ENCODE measurements around the gene IQCE.

The IQCE gene

DNA sequence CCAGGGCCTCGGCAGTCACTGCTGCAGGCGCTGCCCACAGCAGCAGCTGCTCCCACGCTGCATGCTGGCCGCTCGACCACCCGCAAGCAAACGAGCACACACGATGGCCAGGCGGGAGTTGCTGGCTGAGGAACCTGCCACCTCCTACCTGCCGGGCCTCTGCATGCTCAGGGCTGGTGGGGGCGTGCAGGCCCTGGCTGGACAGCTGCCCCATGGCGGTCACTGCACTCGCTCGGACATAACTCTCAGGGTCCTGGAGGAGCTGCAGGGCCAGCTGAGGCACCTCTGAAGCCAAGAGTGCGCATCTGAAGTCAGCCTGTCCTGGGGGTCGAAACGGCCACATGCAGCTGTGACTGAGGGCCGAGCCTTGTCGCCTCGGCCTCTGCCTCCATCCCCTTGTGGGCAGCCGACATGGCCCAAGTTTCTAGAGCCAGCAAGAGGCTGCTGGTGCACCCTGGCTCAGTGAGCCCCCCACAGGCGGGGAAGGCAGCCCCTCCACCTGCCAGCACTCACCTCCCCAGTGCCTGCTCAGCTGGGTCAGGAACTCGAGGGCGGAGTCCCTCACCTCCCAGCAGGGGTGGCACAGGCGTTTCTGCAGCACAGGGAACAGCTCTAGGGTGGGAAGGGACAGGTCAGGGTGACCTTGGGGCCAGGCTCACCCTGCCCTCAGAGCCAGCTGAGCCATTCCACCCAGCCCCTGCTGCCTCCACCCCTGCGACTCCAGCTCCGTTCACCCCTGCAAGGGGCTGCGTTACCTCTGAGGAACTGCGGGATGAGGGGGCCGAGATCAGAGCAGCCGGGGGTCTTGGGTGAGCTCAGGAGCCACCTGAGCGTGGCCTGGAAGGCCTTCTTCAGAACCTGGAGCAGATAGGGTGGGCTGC, 19.5 kb upstream of the IQCE start:
- no peak overlapping the region for H2BK120ac ChIP-seq (ENCODE audit: low read depth, low read length)
- no peaks in the 10 kb centered on the region for H3K9me3 ChIP-seq (ENCODE audit: control insufficient read depth, low read length)
- no peak overlapping the region for H4K8ac ChIP-seq (ENCODE audit: low read length)
- no peak overlapping the region for H2AK5ac ChIP-seq (ENCODE audit: low read length, severe bottlenecking)
- H3K23ac ChIP-seq (ENCODE audit: low read length in 2 of 2), result no peak overlapping the region
- H3K14ac ChIP-seq (ENCODE audit: low read length in 2 of 2), result no peak overlapping the region
- no peak overlapping the region for H3K9ac ChIP-seq (ENCODE audit: low read length)
- H3K27me3 ChIP-seq (ENCODE audit: control insufficient read depth in 1 of 2, insufficient read depth in 1 of 2, low read length in 2 of 2), result no peaks in the 10 kb centered on the region
- peaks cover 42 to 64% of the 10 kb centered on the region in 2 experiments for H3K36me3 ChIP-seq (ENCODE audit: control insufficient read depth in 1 of 2, insufficient read depth in 2 of 2, low read depth in 1 of 2, low read length in 2 of 2)
- H3K4me1 ChIP-seq (ENCODE audit: control insufficient read depth, insufficient read depth, low read depth, low read length), result peaks cover 7% of the 10 kb centered on the region
- H3K4ac ChIP-seq (ENCODE audit: low read depth in 1 of 2, low read length in 2 of 2), result no peak overlapping the region
- no peak for DNase-seq
- no peak overlapping the region for H2BK12ac ChIP-seq (ENCODE audit: low read length in 2 of 2)
- H4K91ac ChIP-seq (ENCODE audit: low read length), result no peak overlapping the region
- WGBS, result 94% methylated on average over 30 of the region's 32 CpGs
- H3K4me3 ChIP-seq (ENCODE audit: insufficient read depth in 1 of 2, low read depth in 1 of 2, low read length in 2 of 2), result no peak overlapping the region
- no peak overlapping the region for H2AFZ ChIP-seq (ENCODE audit: low read depth, low read length)
- no peak overlapping the region for H2BK15ac ChIP-seq (ENCODE audit: low read depth, poor library complexity, severe bottlenecking)
- no peak overlapping the region for H3K27ac ChIP-seq (ENCODE audit: low read length, poor library complexity, severe bottlenecking)
- H2BK5ac ChIP-seq (ENCODE audit: low read depth, low read length, poor library complexity, severe bottlenecking), result no peak overlapping the region
- H3K18ac ChIP-seq (ENCODE audit: low read depth in 1 of 2, low read length in 2 of 2), result no peak overlapping the region
- H3K79me1 ChIP-seq (replicated peaks; ENCODE audit: low read length, poor library complexity, severe bottlenecking), result peaks cover 1% of the 10 kb centered on the region
- H3K4me2 ChIP-seq (ENCODE audit: low read length, poor library complexity, severe bottlenecking), result no peak overlapping the region

- WGBS, result 96% methylated on average over 6 of the region's 7 CpGs
- no peak overlapping the region for H2BK120ac ChIP-seq (ENCODE audit: low read depth, low read length)
- H4K91ac ChIP-seq (ENCODE audit: low read length), result no peak overlapping the region
- no peak overlapping the region for H2AK5ac ChIP-seq (ENCODE audit: low read length, severe bottlenecking)
- H3K9ac ChIP-seq (ENCODE audit: low read length), result no peak overlapping the region
- H3K36me3 ChIP-seq (ENCODE audit: control insufficient read depth in 1 of 2, insufficient read depth in 2 of 2, low read depth in 1 of 2, low read length in 2 of 2), result peaks cover 49 to 71% of the 10 kb centered on the region in 2 experiments
- no peak overlapping the region for H2AFZ ChIP-seq (ENCODE audit: low read depth, low read length)
- no peaks in the 10 kb centered on the region for H3K9me3 ChIP-seq (ENCODE audit: control insufficient read depth, low read length)
- peaks cover 1% of the 10 kb centered on the region for H3K79me1 ChIP-seq (replicated peaks; ENCODE audit: low read length, poor library complexity, severe bottlenecking)
- no peak overlapping the region for H3K4me2 ChIP-seq (ENCODE audit: low read length, poor library complexity, severe bottlenecking)
- no peak for DNase-seq
- H2BK5ac ChIP-seq (ENCODE audit: low read depth, low read length, poor library complexity, severe bottlenecking), result no peak overlapping the region
- H3K27me3 ChIP-seq (ENCODE audit: control insufficient read depth in 1 of 2, insufficient read depth in 1 of 2, low read length in 2 of 2), result no peaks in the 10 kb centered on the region
- H3K18ac ChIP-seq (ENCODE audit: low read depth in 1 of 2, low read length in 2 of 2), result no peak overlapping the region
- no peak overlapping the region for H3K4ac ChIP-seq (ENCODE audit: low read depth in 1 of 2, low read length in 2 of 2)
- no peak overlapping the region for H2BK15ac ChIP-seq (ENCODE audit: low read depth, poor library complexity, severe bottlenecking)
- no peak overlapping the region for H2BK12ac ChIP-seq (ENCODE audit: low read length in 2 of 2)
- H4K8ac ChIP-seq (ENCODE audit: low read length), result no peak overlapping the region
- peaks cover 7% of the 10 kb centered on the region for H3K4me1 ChIP-seq (ENCODE audit: control insufficient read depth, insufficient read depth, low read depth, low read length)
- H3K27ac ChIP-seq (ENCODE audit: low read length, poor library complexity, severe bottlenecking), result no peak overlapping the region
- H3K14ac ChIP-seq (ENCODE audit: low read length in 2 of 2), result no peak overlapping the region
- H3K23ac ChIP-seq (ENCODE audit: low read length in 2 of 2), result no peak overlapping the region
- H3K4me3 ChIP-seq (ENCODE audit: insufficient read depth in 1 of 2, low read depth in 1 of 2, low read length in 2 of 2), result no peak overlapping the region
Observed at GRCh38 chr7:2540133-2540532, 18.6 kb upstream of the IQCE start.

- H2BK12ac ChIP-seq (ENCODE audit: low read length in 2 of 2), result no peak overlapping the region
- H3K27ac ChIP-seq (ENCODE audit: low read length, poor library complexity, severe bottlenecking), result no peak overlapping the region
- H3K14ac ChIP-seq (ENCODE audit: low read length in 2 of 2), result no peak overlapping the region
- no peak for DNase-seq
- no peak overlapping the region for H2AK5ac ChIP-seq (ENCODE audit: low read length, severe bottlenecking)
- no peak overlapping the region for H3K23ac ChIP-seq (ENCODE audit: low read length in 2 of 2)
- H3K4ac ChIP-seq (ENCODE audit: low read depth in 1 of 2, low read length in 2 of 2), result no peak overlapping the region
- H2BK15ac ChIP-seq (ENCODE audit: low read depth, poor library complexity, severe bottlenecking), result no peak overlapping the region
- H3K18ac ChIP-seq (ENCODE audit: low read depth in 1 of 2, low read length in 2 of 2), result no peak overlapping the region
- H3K79me1 ChIP-seq (replicated peaks; ENCODE audit: low read length, poor library complexity, severe bottlenecking), result peaks cover 1% of the 10 kb centered on the region
- WGBS, result 95% methylated on average over 19 of the region's 19 CpGs
- no peak overlapping the region for H3K4me3 ChIP-seq (ENCODE audit: insufficient read depth in 1 of 2, low read depth in 1 of 2, low read length in 2 of 2)
- H3K4me1 ChIP-seq (ENCODE audit: control insufficient read depth, insufficient read depth, low read depth, low read length), result peaks cover 7% of the 10 kb centered on the region
- no peak overlapping the region for H3K4me2 ChIP-seq (ENCODE audit: low read length, poor library complexity, severe bottlenecking)
- no peaks in the 10 kb centered on the region for H3K9me3 ChIP-seq (ENCODE audit: control insufficient read depth, low read length)
- H2BK5ac ChIP-seq (ENCODE audit: low read depth, low read length, poor library complexity, severe bottlenecking), result no peak overlapping the region
- H4K91ac ChIP-seq (ENCODE audit: low read length), result no peak overlapping the region
- no peak overlapping the region for H3K9ac ChIP-seq (ENCODE audit: low read length)
- no peak overlapping the region for H4K8ac ChIP-seq (ENCODE audit: low read length)
- no peak overlapping the region for H2AFZ ChIP-seq (ENCODE audit: low read depth, low read length)
- no peak overlapping the region for H2BK120ac ChIP-seq (ENCODE audit: low read depth, low read length)
- peaks cover 51 to 74% of the 10 kb centered on the region in 2 experiments for H3K36me3 ChIP-seq (ENCODE audit: control insufficient read depth in 1 of 2, insufficient read depth in 2 of 2, low read depth in 1 of 2, low read length in 2 of 2)
- H3K27me3 ChIP-seq (ENCODE audit: control insufficient read depth in 1 of 2, insufficient read depth in 1 of 2, low read length in 2 of 2), result no peaks in the 10 kb centered on the region
Observed at GRCh38 chr7:2540641-2541051, 18.1 kb upstream of the IQCE start.

GRCh38 chr7:2541291-2542010, 17.3 kb upstream of the IQCE start:
- Histone ChIP-seq H3K18ac (ENCODE audit: low read depth in 1 of 2, low read length in 2 of 2) (no peak overlapping the region), H3K27ac (ENCODE audit: low read length, poor library complexity, severe bottlenecking) (no peak overlapping the region)

More at GRCh38 chr7:2541291-2542010, 17.3 kb upstream of the IQCE start:
- no peak overlapping the region for H3K23ac ChIP-seq (ENCODE audit: low read length in 2 of 2)
- no peaks in the 10 kb centered on the region for H3K9me3 ChIP-seq (ENCODE audit: control insufficient read depth, low read length)
- no peak overlapping the region for H2AFZ ChIP-seq (ENCODE audit: low read depth, low read length)
- H2BK120ac ChIP-seq (ENCODE audit: low read depth, low read length), result no peak overlapping the region
- no peak overlapping the region for H3K9ac ChIP-seq (ENCODE audit: low read length)
- H3K4me1 ChIP-seq (ENCODE audit: control insufficient read depth, insufficient read depth, low read depth, low read length), result peaks cover 7% of the 10 kb centered on the region
- H4K8ac ChIP-seq (ENCODE audit: low read length), result no peak overlapping the region
- no peak overlapping the region for H2AK5ac ChIP-seq (ENCODE audit: low read length, severe bottlenecking)
- no peak overlapping the region for H3K4me3 ChIP-seq (ENCODE audit: insufficient read depth in 1 of 2, low read depth in 1 of 2, low read length in 2 of 2)
- H3K4ac ChIP-seq (ENCODE audit: low read depth in 1 of 2, low read length in 2 of 2), result no peak overlapping the region
- H3K79me1 ChIP-seq (replicated peaks; ENCODE audit: low read length, poor library complexity, severe bottlenecking), result peaks cover 1% of the 10 kb centered on the region
- no peak overlapping the region for H3K4me2 ChIP-seq (ENCODE audit: low read length, poor library complexity, severe bottlenecking)
- peaks cover 57 to 82% of the 10 kb centered on the region in 2 experiments for H3K36me3 ChIP-seq (ENCODE audit: control insufficient read depth in 1 of 2, insufficient read depth in 2 of 2, low read depth in 1 of 2, low read length in 2 of 2)
- DNase-seq, result no peak
- H2BK15ac ChIP-seq (ENCODE audit: low read depth, poor library complexity, severe bottlenecking), result no peak overlapping the region
- H3K27me3 ChIP-seq (ENCODE audit: control insufficient read depth in 1 of 2, insufficient read depth in 1 of 2, low read length in 2 of 2), result no peaks in the 10 kb centered on the region
- H2BK12ac ChIP-seq (ENCODE audit: low read length in 2 of 2), result no peak overlapping the region
- 99% methylated on average over 38 of the region's 40 CpGs for whole genome bisulfite sequencing
- H4K91ac ChIP-seq (ENCODE audit: low read length), result no peak overlapping the region
- no peak overlapping the region for H3K14ac ChIP-seq (ENCODE audit: low read length in 2 of 2)
- H2BK5ac ChIP-seq (ENCODE audit: low read depth, low read length, poor library complexity, severe bottlenecking), result no peak overlapping the region
